B cell (primary cell): ENCODE measurements around the gene TRIM47. TPM values are rescaled to one million over a fixed set of nuclear protein-coding genes. Genes with fewer than 3 reads are reported as not detected.
A peak's percentile ranks its signal among the peaks of the same experiment; 100 is the strongest.
"Not testable (repeated sequence)": the region's sequence is repeated elsewhere in the genome, so short reads cannot be mapped to it uniquely, and the experiment has no call there.

ENCODE experiments used
- ATAC-seq: fragments of 200-7000 bp; cut with Tn5 transposase; one replicate; pipeline ENCODE4 v1.10.0; 2021; ENCODE audit warnings: low read depth, mild to moderate bottlenecking, moderate number of reproducible peaks, moderate library complexity
- CTCF ChIA-PET: fragments of 350-600 bp; sonication (Branson Sonifier 250); formaldehyde crosslinking; loops from one replicate; lab custom pipeline; 2021; ENCODE audit warnings: antibody characterized with exemption, inconsistent platforms; lab: Charles Lee
- POLR2A ChIA-PET: fragments of 350-600 bp; sonication (Branson Sonifier 250); formaldehyde crosslinking; loops from one replicate; lab custom pipeline; 2021; ENCODE audit warnings: antibody characterized with exemption; lab: Charles Lee
- DNase-seq: peaks from one replicate; pipeline ENCODE4 v3.0.0; 2013
- H2AFZ ChIP-seq: 2 replicates; pipeline ENCODE4 v1.6.1; 2012; ENCODE audit warnings: mild to moderate bottlenecking, low read depth, low read length; ENCODE audit not compliant: insufficient read depth, poor library complexity, severe bottlenecking
- H3K27ac ChIP-seq, 2 donors: 1 replicate in 1 of 2; 2 replicates in 1 of 2; pipeline ENCODE4 v1.5.1; 2012 to 2013; ENCODE audit warnings: low read length in 2 of 2, mild to moderate bottlenecking in 2 of 2, moderate library complexity in 1 of 2
- H3K27me3 ChIP-seq, 4 experiments: fragments of 200-600 bp in 1 of 4; sonication (generic) in 1 of 4; replicated peaks in 1 of 4; 1 replicate in 2 of 4; 2 replicates in 2 of 4; pipeline versions ENCODE4 v1.6.1 to v1.7.0; 2013 to 2016; ENCODE audit warnings: low read length in 3 of 4, mild to moderate bottlenecking in 2 of 4, mixed read lengths in 1 of 4, moderate library complexity in 1 of 4; ENCODE audit not compliant: insufficient read depth in 4 of 4, control insufficient read depth in 3 of 4; ENCODE audit errors: control extremely low read depth in 1 of 4
- H3K36me3 ChIP-seq, 2 experiments: replicated peaks in 1 of 2; 1 replicate in 1 of 2; 2 replicates in 1 of 2; pipeline versions ENCODE4 v1.6.1 to v1.7.1; 2013; ENCODE audit warnings: low read length in 1 of 2; ENCODE audit not compliant: insufficient read depth in 2 of 2, control insufficient read depth in 1 of 2; ENCODE audit errors: control extremely low read depth in 1 of 2, extremely low read depth in 1 of 2
- H3K4me1 ChIP-seq, 2 donors: fragments of 200-600 bp in 1 of 2; sonication (generic) in 1 of 2; 1 replicate in 1 of 2; 2 replicates in 1 of 2; pipeline versions ENCODE4 v1.5.1 to v1.6.1; 2013 to 2017; ENCODE audit warnings: low read length in 2 of 2; ENCODE audit not compliant: control insufficient read depth in 2 of 2, insufficient read depth in 2 of 2
- H3K4me2 ChIP-seq: replicated peaks from 2 replicates; pipeline ENCODE3; 2012; ENCODE audit warnings: mild to moderate bottlenecking, low read depth, low read length; ENCODE audit not compliant: poor library complexity, severe bottlenecking
- H3K4me3 ChIP-seq, 5 experiments: fragments of 200-600 bp in 1 of 5; sonication (generic) in 1 of 5; 1 replicate in 3 of 5; 2 replicates in 2 of 5; pipeline versions ENCODE4 v1.5.1 to v1.7.0; 2011 to 2016; ENCODE audit warnings: low read length in 4 of 5, mild to moderate bottlenecking in 4 of 5, low read depth in 2 of 5, control low read depth in 1 of 5, moderate library complexity in 1 of 5; ENCODE audit not compliant: insufficient read depth in 1 of 5; ENCODE audit errors: control extremely low read depth in 1 of 5, extremely low read depth in 1 of 5
- H3K79me2 ChIP-seq: fragments of 200-600 bp; sonication (generic); one replicate; pipeline ENCODE4 v1.6.0; 2016; ENCODE audit warnings: low read length; ENCODE audit not compliant: control insufficient read depth, insufficient read depth
- H3K9ac ChIP-seq: fragments of 200-600 bp; sonication (generic); 2 replicates; pipeline ENCODE4 v1.6.1; 2017; ENCODE audit warnings: mild to moderate bottlenecking, low read length, moderate library complexity
- H3K9me3 ChIP-seq, 3 donors: one replicate each; pipeline versions ENCODE4 v1.6.1 to v1.7.1; 2013; ENCODE audit warnings: low read length in 2 of 3; ENCODE audit not compliant: control insufficient read depth in 2 of 3, insufficient read depth in 1 of 3; ENCODE audit errors: control extremely low read depth in 1 of 3
- H4K20me1 ChIP-seq: 2 replicates; pipeline ENCODE4 v1.6.0; 2012; ENCODE audit warnings: mild to moderate bottlenecking, low read length; ENCODE audit not compliant: insufficient read depth, control insufficient read depth, poor library complexity, severe bottlenecking
- H3K27ac Mint-ChIP-seq: one replicate; pipeline ENCODE4 v1.8.0; 2021; ENCODE audit warnings: mixed read lengths
- H3K27me3 Mint-ChIP-seq: one replicate; pipeline ENCODE4 v1.8.0; 2021; ENCODE audit warnings: mixed read lengths
- H3K4me1 Mint-ChIP-seq: one replicate; pipeline ENCODE4 v1.8.0; 2021; ENCODE audit warnings: mixed read lengths
- H3K4me3 Mint-ChIP-seq: one replicate; pipeline ENCODE4 v1.8.0; 2021; ENCODE audit warnings: mixed read lengths
- H3K9me3 Mint-ChIP-seq: one replicate; pipeline ENCODE4 v1.8.0; 2022; ENCODE audit warnings: mixed read lengths; ENCODE audit not compliant: insufficient read depth
- EZH2 ChIP-seq: IDR thresholded peaks from 2 replicates; pipeline ENCODE4 v1.6.1; 2012; ENCODE audit warnings: borderline replicate concordance, low read depth, mild to moderate bottlenecking, moderate library complexity, low read length; ENCODE audit not compliant: insufficient read depth, poor library complexity, severe bottlenecking
- WGBS: methylation state at CpG from one replicate; pipeline ENCODE4 v1.1.5; 2013; ENCODE audit warnings: missing lambda C conversion rate; ENCODE audit not compliant: insufficient coverage; 5-methylcytosine and 5-hydroxymethylcytosine counted together
- intact Hi-C: fragments of 100-400 bp; cut with micrococcal nuclease; formaldehyde crosslinking; loops from one replicate; pipeline ENCODE4 v1.10.0; 2022
- polyA plus RNA-seq: library from polyadenylated mRNA; depleted of rRNA; stranded (reverse); fragments of >200 nt; gene quantifications from 2 replicates; pipeline ENCODE4 v1.2.3, GENCODE V29; 2012
- total RNA-seq, 2 donors: library from RNA; stranded (reverse); fragments of 120-200 nt in 1 of 2; gene quantifications; 1 replicate in 1 of 2; 2 replicates in 1 of 2; pipeline versions ENCODE4 v1.2.3 to v1.2.4, GENCODE V29; 2013 to 2022
- TF ChIP-seq, protein P1 (sequence below): fragments of 200-600 bp; IDR thresholded peaks from one replicate; pipeline ENCODE4 v1.8.0; 2022; ENCODE audit warnings: antibody characterized with exemption, mild to moderate bottlenecking

Gene TRIM47
- total and polyA plus RNA-seq, 2 donors (not counting 1 experiment from before 2014, with no cell fraction given): 6.4 to 8.3 TPM

GRCh38 chr17:75889454-75889853, 11.1 kb upstream of the TRIM47 start:
- Mint-ChIP-seq H3K9me3 (no peaks in the 10 kb centered on the region), H3K27me3 (no peaks in the 10 kb centered on the region), H3K4me1 (peaks cover 8% of the 10 kb centered on the region), H3K27ac (no peak overlapping the region), H3K4me3 (no peak overlapping the region)
- intact Hi-C loops: no loop called here
- Histone ChIP-seq H2AFZ (no peak overlapping the region), H3K9ac (no peak overlapping the region), H3K79me2 (peaks cover 9% of the 10 kb centered on the region), H3K27ac (no peak overlapping the region), H3K4me2 (no peak overlapping the region), H3K27me3 (no peaks in the 10 kb centered on the region), H3K9me3 (no peaks in the 10 kb centered on the region), H3K36me3 (peaks cover 2 to 8% of the 10 kb centered on the region in 2 experiments), H4K20me1 (peaks cover 13% of the 10 kb centered on the region), H3K4me1 (no peaks in the 10 kb centered on the region), H3K4me3 (no peak overlapping the region)
- 69% methylated on average over 2 of the region's 6 CpGs for WGBS
- ChIA-PET POLR2A (interaction anchor here (0.6 kb wide), 1 partner anchor 350 kb away, joined by 7 read pairs; no protein-coding TSS in a partner anchor), CTCF (interaction anchor here (0.7 to 1.4 kb wide), 3 partner anchors 8 to 12 kb away, joined by 4 to 6 read pairs (median 5); partner anchors contain the start of genes TRIM47 and TRIM65)
- no peak for DNase-seq
- ATAC-seq: no peak
- TF ChIP-seq, protein P1, sequence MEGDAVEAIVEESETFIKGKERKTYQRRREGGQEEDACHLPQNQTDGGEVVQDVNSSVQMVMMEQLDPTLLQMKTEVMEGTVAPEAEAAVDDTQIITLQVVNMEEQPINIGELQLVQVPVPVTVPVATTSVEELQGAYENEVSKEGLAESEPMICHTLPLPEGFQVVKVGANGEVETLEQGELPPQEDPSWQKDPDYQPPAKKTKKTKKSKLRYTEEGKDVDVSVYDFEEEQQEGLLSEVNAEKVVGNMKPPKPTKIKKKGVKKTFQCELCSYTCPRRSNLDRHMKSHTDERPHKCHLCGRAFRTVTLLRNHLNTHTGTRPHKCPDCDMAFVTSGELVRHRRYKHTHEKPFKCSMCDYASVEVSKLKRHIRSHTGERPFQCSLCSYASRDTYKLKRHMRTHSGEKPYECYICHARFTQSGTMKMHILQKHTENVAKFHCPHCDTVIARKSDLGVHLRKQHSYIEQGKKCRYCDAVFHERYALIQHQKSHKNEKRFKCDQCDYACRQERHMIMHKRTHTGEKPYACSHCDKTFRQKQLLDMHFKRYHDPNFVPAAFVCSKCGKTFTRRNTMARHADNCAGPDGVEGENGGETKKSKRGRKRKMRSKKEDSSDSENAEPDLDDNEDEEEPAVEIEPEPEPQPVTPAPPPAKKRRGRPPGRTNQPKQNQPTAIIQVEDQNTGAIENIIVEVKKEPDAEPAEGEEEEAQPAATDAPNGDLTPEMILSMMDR: no peak
- TF ChIP-seq EZH2: no peak

GRCh38 chr17:75888484-75888883, 10.1 kb upstream of the TRIM47 start:
- no peak for TF ChIP-seq EZH2
- TF ChIP-seq, protein P1: no peak
- no peaks in the 10 kb centered on the region for H3K27me3 Mint-ChIP-seq
- Histone ChIP-seq H3K9me3 (no peaks in the 10 kb centered on the region), H4K20me1 (peaks cover 6% of the 10 kb centered on the region), H3K4me3 (no peak overlapping the region), H3K4me1 (no peaks in the 10 kb centered on the region), H3K4me2 (no peak overlapping the region), H2AFZ (no peak overlapping the region), H3K79me2 (peaks cover 4% of the 10 kb centered on the region), H3K36me3 (peaks cover 2 to 8% of the 10 kb centered on the region in 2 experiments), H3K27me3 (no peaks in the 10 kb centered on the region), H3K27ac (no peak overlapping the region), H3K9ac (no peak overlapping the region)
- POLR2A ChIA-PET: interaction anchor here (0.8 kb wide), 1 partner anchor 59 kb away, joined by 4 read pairs; no protein-coding TSS in a partner anchor
- ATAC-seq: no peak
- no peak overlapping the region for H3K27ac Mint-ChIP-seq
- CTCF ChIA-PET: interaction anchor here (1.4 kb wide), 1 partner anchor 10 kb away, joined by 4 read pairs; the partner anchor contains the start of gene TRIM47
- DNase-seq: no peak
- intact Hi-C loops: no loop called here
- 100% methylated on average over 1 of the region's 6 CpGs for WGBS
- H3K9me3 Mint-ChIP-seq: no peaks in the 10 kb centered on the region
- no peaks in the 10 kb centered on the region for H3K4me1 Mint-ChIP-seq
- H3K4me3 Mint-ChIP-seq: no peak overlapping the region

GRCh38 chr17:75885860-75886259, 7.5 kb upstream of the TRIM47 start:
- H4K20me1 ChIP-seq, H3K27me3 Mint-ChIP-seq, H3K4me3 ChIP-seq, H3K79me2 ChIP-seq, H3K4me3 Mint-ChIP-seq, H3K36me3 ChIP-seq, H3K9me3 ChIP-seq, H3K9me3 Mint-ChIP-seq, H3K27me3 ChIP-seq, ATAC-seq, H3K4me1 ChIP-seq, H3K4me1 Mint-ChIP-seq, intact Hi-C loops, H3K9ac ChIP-seq, H3K27ac ChIP-seq, H2AFZ ChIP-seq, H3K4me2 ChIP-seq, DNase-seq: not testable (repeated sequence)
- 93% methylated on average over 5 of the region's 9 CpGs for WGBS
- CTCF ChIA-PET: interaction anchor here (1.1 to 1.6 kb wide), 2 partner anchors 8 to 10 kb away, joined by 3 to 4 read pairs; no protein-coding TSS in a partner anchor
- POLR2A ChIA-PET: interaction anchor here (0.6 kb wide), 1 partner anchor 108 kb away, joined by 4 read pairs; no protein-coding TSS in a partner anchor
- H3K27ac Mint-ChIP-seq: peak overlapping the region; percentile 10
